A673 (cell line): ENCODE data around the gene FOXN4. TPM values are rescaled to one million over a fixed set of nuclear protein-coding genes. Genes with fewer than 3 reads are reported as not detected.

ENCODE experiments used
- BruUV-seq: library from RNA; stranded (reverse); fragments of 400-500 nt; replicated peaks from 2 replicates; lab custom pipeline; 2021; lab: Mats Ljungman, UMichigan
- CTCF ChIA-PET: fragments of 300-600 bp; sonication (Branson Sonifier 250); formaldehyde crosslinking; loops from one replicate; lab custom pipeline; 2022; ENCODE audit warnings: antibody characterized with exemption; lab: Charles Lee
- POLR2A ChIA-PET: fragments of 300-600 bp; sonication (Branson Sonifier 250); formaldehyde crosslinking; loops from one replicate; lab custom pipeline; 2022; ENCODE audit warnings: antibody characterized with exemption; ENCODE audit not compliant: low non-redundant PET; lab: Charles Lee
- DNase-seq: peaks from one replicate; pipeline ENCODE4 v3.0.0-alpha.2; 2015; ENCODE audit warnings: low spot score
- H3K27ac ChIP-seq: fragments of 200-600 bp; sonication (generic); 2 replicates; pipeline ENCODE4 v1.5.1; 2016; ENCODE audit warnings: mixed run types, low read depth, mild to moderate bottlenecking, mixed read lengths, antibody characterized with exemption, low read length; ENCODE audit not compliant: poor library complexity, severe bottlenecking
- H3K27me3 ChIP-seq: fragments of 200-600 bp; sonication (generic); replicated peaks from 2 replicates; pipeline ENCODE4 v1.6.1; 2017; ENCODE audit warnings: mixed run types, low read depth, mild to moderate bottlenecking, mixed read lengths, antibody characterized with exemption, low read length; ENCODE audit not compliant: insufficient read depth, poor library complexity
- H3K36me3 ChIP-seq: fragments of 200-600 bp; sonication (generic); 2 replicates; pipeline ENCODE4 v1.6.1; 2016; ENCODE audit warnings: mixed run types, mild to moderate bottlenecking, mixed read lengths, antibody characterized with exemption, low read length; ENCODE audit not compliant: insufficient read depth, poor library complexity, severe bottlenecking
- H3K4me1 ChIP-seq: fragments of 200-600 bp; sonication (generic); 2 replicates; pipeline ENCODE4 v1.6.1; 2017; ENCODE audit warnings: mixed run types, mild to moderate bottlenecking, mixed read lengths, antibody characterized with exemption, low read length; ENCODE audit not compliant: insufficient read depth, poor library complexity, severe bottlenecking
- H3K4me3 ChIP-seq: fragments of 200-600 bp; sonication (generic); 2 replicates; pipeline ENCODE4 v1.5.1; 2016; ENCODE audit warnings: low read depth, mixed run types, mild to moderate bottlenecking, mixed read lengths, low read length; ENCODE audit not compliant: poor library complexity, severe bottlenecking
- H3K9me3 ChIP-seq: fragments of 200-600 bp; sonication (generic); 2 replicates; pipeline ENCODE4 v1.6.1; 2016; ENCODE audit warnings: mixed run types, low read depth, mild to moderate bottlenecking, mixed read lengths, antibody characterized with exemption, low read length; ENCODE audit not compliant: poor library complexity, severe bottlenecking
- CTCF ChIP-seq: fragments of 300-800, 200-600 bp; sonication (generic); conservative IDR thresholded peaks from 2 replicates; pipeline ENCODE4 v1.5.1; 2017; ENCODE audit warnings: low read depth, mild to moderate bottlenecking, antibody characterized with exemption, low read length, moderate library complexity, mixed read lengths
- EZH2 ChIP-seq: fragments of 200-600 bp; sonication (generic); IDR thresholded peaks from 2 replicates; pipeline ENCODE4 v1.6.1; 2017; ENCODE audit warnings: borderline replicate concordance, low read depth, mild to moderate bottlenecking, mixed read lengths, antibody characterized with exemption, low read length; ENCODE audit not compliant: poor library complexity, severe bottlenecking
- intact Hi-C: fragments of 100-400 bp; cut with micrococcal nuclease; formaldehyde crosslinking; loops from one replicate; pipeline ENCODE4 v1.10.0; 2022; ENCODE audit not compliant: unreplicated experiment
- total RNA-seq: library from RNA; stranded (reverse); gene quantifications from 2 replicates; pipeline ENCODE4 v1.2.3, GENCODE V29; 2021

The FOXN4 gene
- total RNA-seq, 1 experiment from 2014 or later, result not detected

- intact Hi-C loops, result no loop called here
These were observed 20.1 kb downstream of the FOXN4 start for GRCh38 chr12:109289004-109289403.

GRCh38 chr12:109288571-109288970 lies 20.5 kb downstream of the FOXN4 start:
- Histone ChIP-seq H3K4me1 (peaks cover 11% of the 10 kb centered on the region), H3K4me3 (no peak overlapping the region), H3K27ac (no peak overlapping the region), H3K27me3 (no peaks in the 10 kb centered on the region), H3K36me3 (no peaks in the 10 kb centered on the region), H3K9me3 (no peaks in the 10 kb centered on the region)
- BruUV-seq, result no TSS peak
- intact Hi-C loops, result no loop called here
- TF ChIP-seq EZH2 (no peak), CTCF (no peak)
- ChIA-PET CTCF (no interaction called here), POLR2A (interaction anchor here (0.5 kb wide), 1 partner anchor 87 kb away, joined by 8 read pairs; no protein-coding TSS in a partner anchor)
- DNase-seq, result no peak

More at GRCh38 chr12:109289004-109289403, 20.1 kb downstream of the FOXN4 start:
- Histone ChIP-seq H3K36me3 (no peaks in the 10 kb centered on the region), H3K4me3 (no peak overlapping the region), H3K27me3 (no peaks in the 10 kb centered on the region), H3K9me3 (no peaks in the 10 kb centered on the region), H3K4me1 (peaks cover 11% of the 10 kb centered on the region), H3K27ac (no peak overlapping the region)
- no TSS peak for BruUV-seq
- TF ChIP-seq EZH2, result no peak
- TF ChIP-seq CTCF, result no peak
- DNase-seq, result no peak
- CTCF ChIA-PET, result no interaction called here
- POLR2A ChIA-PET, result no interaction called here

- no peaks in the 10 kb centered on the region for H3K36me3 ChIP-seq
- no peaks in the 10 kb centered on the region for H3K9me3 ChIP-seq
- H3K4me1 ChIP-seq, result peaks cover 11% of the 10 kb centered on the region
- intact Hi-C loops, result no loop called here
- no peak for DNase-seq
- CTCF ChIA-PET, result no interaction called here
- TF ChIP-seq CTCF (no peak), EZH2 (no peak)
- H3K4me3 ChIP-seq, result no peak overlapping the region
- H3K27ac ChIP-seq, result no peak overlapping the region
- POLR2A ChIA-PET, result interaction anchor here (0.5 kb wide), 1 partner anchor 87 kb away, joined by 8 read pairs; no protein-coding TSS in a partner anchor
- H3K27me3 ChIP-seq, result no peaks in the 10 kb centered on the region
- no TSS peak for BruUV-seq
These were observed 21.1 kb downstream of the FOXN4 start for GRCh38 chr12:109287811-109288469.
